Measurements from ENCODE around the gene IRAK2. TPM values are rescaled to one million over a fixed set of nuclear protein-coding genes. Genes with fewer than 3 reads are reported as not detected.

IRAK2 gene
- total and polyA plus RNA-seq, 2 of the 8 experiments (the other 6 are each of a cell fraction or from before 2014, with no cell fraction given) = 1.5 TPM

GRCh38 chr3:10154335-10155122 is 10.2 kb upstream of the IRAK2 start:
- H4K20me1 ChIP-seq (replicated peaks in 1 of 2; ENCODE audit: control insufficient read depth in 1 of 2, insufficient read depth in 2 of 2, low read length in 2 of 2) = peaks cover 0 to 3% of the 10 kb centered on the region in 2 experiments
- no peak overlapping the region for H3K23ac ChIP-seq (ENCODE audit: insufficient read length)
- WGBS, 2 experiments (ENCODE audit: extremely low coverage in 1 of 2, insufficient coverage in 1 of 2, insufficient read length in 1 of 2, insufficient replicate concordance in 2 of 2, low coverage in 1 of 2, low lambda C conversion rate in 2 of 2, missing lambda C conversion rate in 1 of 2) = 93% methylated on average over 14 of the region's 14 CpGs; no CpG with 5 or more reads in 1 of the 2 experiments
- no peak overlapping the region for H2BK120ac ChIP-seq (replicated peaks; ENCODE audit: low read depth, low read length)
- no peak overlapping the region for H4K5ac ChIP-seq (ENCODE audit: insufficient read length, low read depth, low read length)
- no peak overlapping the region for H3K27ac ChIP-seq (ENCODE audit: low read depth, low read length)
- CTCF ChIA-PET (ENCODE audit: partially characterized antibody) = interaction anchor here (1.3 kb wide), 1 partner anchor 126 kb away, joined by 4 read pairs; no protein-coding TSS in a partner anchor
- no peak overlapping the region for H3K9ac ChIP-seq (replicated peaks in 1 of 4; ENCODE audit: extremely low read depth in 1 of 4, low read depth in 3 of 4, low read length in 3 of 4)
- no peaks in the 10 kb centered on the region for H3K23me2 ChIP-seq (ENCODE audit: low read depth, low read length)
- DNase-seq (ENCODE audit: low read depth in 1 of 2, low spot score in 2 of 2) = no peak
- H2AFZ ChIP-seq (ENCODE audit: low read length) = no peak overlapping the region
- no peaks in the 10 kb centered on the region for H3K4me1 ChIP-seq (replicated peaks in 1 of 4; ENCODE audit: control insufficient read depth in 3 of 4, insufficient read depth in 4 of 4, low read length in 3 of 4)
- no peaks in the 10 kb centered on the region for H3K79me2 ChIP-seq (ENCODE audit: control insufficient read depth in 1 of 2, insufficient read depth in 2 of 2, low read length in 2 of 2)
- no peaks in the 10 kb centered on the region for H3K79me1 ChIP-seq (ENCODE audit: low read depth, low read length)
- H3K14ac ChIP-seq (ENCODE audit: insufficient read length) = no peak overlapping the region
- no peak overlapping the region for H3K56ac ChIP-seq (replicated peaks; ENCODE audit: insufficient read length, low read depth, low read length)
- H3K9me3 ChIP-seq (ENCODE audit: insufficient read depth in 2 of 2, low read depth in 1 of 2, low read length in 1 of 2) = no peaks in the 10 kb centered on the region
- H4K91ac ChIP-seq (replicated peaks; ENCODE audit: insufficient read length, low read length) = no peak overlapping the region
- no peak for FAIRE-seq
- H3K36me3 ChIP-seq (ENCODE audit: control insufficient read depth in 2 of 4, insufficient read depth in 4 of 4, low read length in 3 of 4) = peaks cover 10 to 28% (median 20%) of the 10 kb centered on the region in 4 experiments
- no peak overlapping the region for H2AK5ac ChIP-seq (ENCODE audit: low read depth, low read length)
- no peak overlapping the region for H3K4ac ChIP-seq (replicated peaks; ENCODE audit: insufficient read length, low read depth, low read length)
- POLR2A ChIA-PET (ENCODE audit: partially characterized antibody) = interaction anchor here (0.9 to 1.7 kb wide), 3 partner anchors 7 to 94 kb away, joined by 3 to 4 read pairs (median 4); partner anchors contain the start of gene TATDN2
- no peak overlapping the region for H2BK12ac ChIP-seq (ENCODE audit: low read depth, low read length)
- H2BK5ac ChIP-seq (ENCODE audit: low read depth, low read length) = no peak overlapping the region
- no peak overlapping the region for H3K18ac ChIP-seq (ENCODE audit: extremely low read depth, low read length)
- H2BK20ac ChIP-seq (ENCODE audit: low read length) = no peak overlapping the region
- H3K27me3 ChIP-seq (replicated peaks in 1 of 4; ENCODE audit: control insufficient read depth in 3 of 4, extremely low read depth in 1 of 4, insufficient read depth in 3 of 4, low read length in 3 of 4) = no peaks in the 10 kb centered on the region; a peak in 1 of 7 replicates
- H3K4me3 ChIP-seq (ENCODE audit: extremely low read depth in 1 of 4, insufficient read depth in 2 of 4, low read depth in 3 of 4, low read length in 4 of 4) = no peak overlapping the region
- H4K8ac ChIP-seq (ENCODE audit: extremely low read depth, insufficient read depth, low read length) = no peak overlapping the region
- H2BK15ac ChIP-seq (ENCODE audit: low read length) = no peak overlapping the region
- H3K4me2 ChIP-seq (ENCODE audit: insufficient read depth in 1 of 2, low read depth in 2 of 2, low read length in 2 of 2) = no peak overlapping the region
- TF ChIP-seq RFX5 (IDR thresholded peaks at IDR 0.05; ENCODE audit: borderline replicate concordance, low read depth, low read length) = no peak
- TF ChIP-seq MAX (IDR thresholded peaks at IDR 0.05) = no peak
- TF ChIP-seq CHD1 (IDR thresholded peaks at IDR 0.05; ENCODE audit: low read depth, low read length) = no peak
- no peak for TF ChIP-seq TEAD4 (IDR thresholded peaks at IDR 0.05; ENCODE audit: low read depth, low read length)

Data from H1 (cell line).